GM12864 (cell line): Measurements from ENCODE around the gene JAG1.

ENCODE experiments used
- DNase-seq: peaks from one replicate; pipeline ENCODE4 v3.0.0-alpha.2; 2011; ENCODE audit warnings: low read depth
- H3K4me3 ChIP-seq: 2 replicates; pipeline ENCODE4 v1.5.1; 2011; ENCODE audit warnings: mild to moderate bottlenecking, low read depth, low read length, control low read depth
- TF ChIP-seq, protein P1 (sequence below): IDR thresholded peaks from 2 replicates; pipeline ENCODE4 v1.5.1; 2011; ENCODE audit warnings: low read depth, mild to moderate bottlenecking, moderate library complexity, low read length, control low read depth, inconsistent platforms; ENCODE audit errors: missing control alignments

The JAG1 gene

DNA sequence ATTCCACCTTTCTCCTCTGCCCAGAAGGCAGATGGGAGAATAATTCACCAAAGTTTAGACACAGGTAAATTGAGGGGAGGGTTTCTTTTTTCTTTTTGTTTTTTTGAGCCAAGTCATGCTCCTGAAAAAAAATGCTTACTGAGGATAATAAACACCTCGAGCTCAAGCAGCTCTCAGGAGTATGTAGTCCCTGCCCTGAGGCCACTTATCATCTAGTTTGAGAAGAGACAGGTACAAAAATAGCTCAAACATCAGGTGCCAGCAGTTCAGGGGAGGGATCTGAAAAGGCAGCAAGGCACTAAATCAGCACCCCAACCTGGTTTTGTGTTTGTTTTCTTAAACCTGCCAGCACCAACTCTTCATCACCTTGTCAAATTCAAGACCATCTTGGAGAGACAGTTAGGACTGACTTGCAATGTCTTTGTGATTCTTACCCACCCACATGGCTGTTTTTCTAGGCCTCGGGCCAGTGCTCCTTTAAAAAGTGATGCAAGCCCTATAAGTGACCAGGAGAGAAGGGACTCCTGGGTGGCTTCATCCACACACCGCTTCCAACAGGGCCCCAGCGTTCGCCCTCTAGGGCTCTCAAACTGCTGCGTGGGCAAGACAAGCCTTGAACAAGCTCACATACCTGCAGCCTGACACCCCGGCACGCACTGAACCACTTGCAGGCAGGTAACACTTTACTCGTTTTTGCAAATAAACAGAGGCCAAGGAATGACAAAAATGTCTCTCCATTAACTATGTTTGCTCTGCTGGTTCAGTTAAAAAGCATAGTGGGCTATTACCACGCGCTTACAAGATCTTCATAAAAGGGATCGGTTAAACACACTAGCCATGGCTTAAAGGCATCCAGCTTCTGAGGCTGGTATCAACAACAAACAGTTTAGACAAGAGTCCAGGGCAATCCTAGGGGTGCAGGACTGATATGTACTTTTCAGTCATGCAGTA lies 13.9 kb downstream of the JAG1 start:
- H3K4me3 ChIP-seq: no peak overlapping the region
- no peak for DNase-seq
- TF ChIP-seq, protein P1, sequence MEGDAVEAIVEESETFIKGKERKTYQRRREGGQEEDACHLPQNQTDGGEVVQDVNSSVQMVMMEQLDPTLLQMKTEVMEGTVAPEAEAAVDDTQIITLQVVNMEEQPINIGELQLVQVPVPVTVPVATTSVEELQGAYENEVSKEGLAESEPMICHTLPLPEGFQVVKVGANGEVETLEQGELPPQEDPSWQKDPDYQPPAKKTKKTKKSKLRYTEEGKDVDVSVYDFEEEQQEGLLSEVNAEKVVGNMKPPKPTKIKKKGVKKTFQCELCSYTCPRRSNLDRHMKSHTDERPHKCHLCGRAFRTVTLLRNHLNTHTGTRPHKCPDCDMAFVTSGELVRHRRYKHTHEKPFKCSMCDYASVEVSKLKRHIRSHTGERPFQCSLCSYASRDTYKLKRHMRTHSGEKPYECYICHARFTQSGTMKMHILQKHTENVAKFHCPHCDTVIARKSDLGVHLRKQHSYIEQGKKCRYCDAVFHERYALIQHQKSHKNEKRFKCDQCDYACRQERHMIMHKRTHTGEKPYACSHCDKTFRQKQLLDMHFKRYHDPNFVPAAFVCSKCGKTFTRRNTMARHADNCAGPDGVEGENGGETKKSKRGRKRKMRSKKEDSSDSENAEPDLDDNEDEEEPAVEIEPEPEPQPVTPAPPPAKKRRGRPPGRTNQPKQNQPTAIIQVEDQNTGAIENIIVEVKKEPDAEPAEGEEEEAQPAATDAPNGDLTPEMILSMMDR: no peak

DNA sequence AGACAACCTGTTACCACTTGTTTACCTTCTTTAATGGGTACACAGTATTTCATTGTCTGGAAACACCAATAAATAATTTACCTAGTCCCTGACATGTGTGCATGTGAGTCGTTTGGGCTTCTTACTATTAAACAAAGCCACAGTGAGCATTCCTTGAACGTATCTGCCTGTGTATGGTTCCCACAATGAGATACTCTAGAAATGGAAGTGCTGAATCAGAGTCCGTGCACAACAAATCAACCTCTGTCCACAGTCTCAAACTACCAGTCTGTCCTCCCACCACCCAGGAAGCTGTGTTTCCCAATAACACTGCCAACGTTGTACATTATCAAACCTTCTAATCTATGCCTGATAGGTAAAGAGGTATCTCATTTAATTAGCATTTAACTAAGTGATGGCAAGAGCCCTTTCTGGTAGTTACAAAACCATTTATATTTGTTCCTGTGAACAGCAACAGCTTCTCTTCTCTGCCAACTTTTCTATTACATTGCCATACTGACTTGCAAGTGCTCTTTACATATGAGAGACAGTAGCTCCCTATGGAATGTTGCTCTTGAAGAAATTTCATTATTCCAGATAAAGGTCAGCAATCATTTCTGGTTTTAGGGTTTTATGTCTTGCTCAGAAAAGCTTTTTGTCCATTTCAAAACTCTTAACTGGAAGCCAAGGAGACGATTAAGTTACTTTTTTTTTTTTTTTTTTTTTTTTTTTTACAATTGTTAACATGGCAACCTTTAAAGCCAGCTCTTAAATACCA lies 14.7 kb downstream of the JAG1 start:
- DNase-seq: no peak
- TF ChIP-seq, protein P1: no peak
- no peak overlapping the region for H3K4me3 ChIP-seq

DNA sequence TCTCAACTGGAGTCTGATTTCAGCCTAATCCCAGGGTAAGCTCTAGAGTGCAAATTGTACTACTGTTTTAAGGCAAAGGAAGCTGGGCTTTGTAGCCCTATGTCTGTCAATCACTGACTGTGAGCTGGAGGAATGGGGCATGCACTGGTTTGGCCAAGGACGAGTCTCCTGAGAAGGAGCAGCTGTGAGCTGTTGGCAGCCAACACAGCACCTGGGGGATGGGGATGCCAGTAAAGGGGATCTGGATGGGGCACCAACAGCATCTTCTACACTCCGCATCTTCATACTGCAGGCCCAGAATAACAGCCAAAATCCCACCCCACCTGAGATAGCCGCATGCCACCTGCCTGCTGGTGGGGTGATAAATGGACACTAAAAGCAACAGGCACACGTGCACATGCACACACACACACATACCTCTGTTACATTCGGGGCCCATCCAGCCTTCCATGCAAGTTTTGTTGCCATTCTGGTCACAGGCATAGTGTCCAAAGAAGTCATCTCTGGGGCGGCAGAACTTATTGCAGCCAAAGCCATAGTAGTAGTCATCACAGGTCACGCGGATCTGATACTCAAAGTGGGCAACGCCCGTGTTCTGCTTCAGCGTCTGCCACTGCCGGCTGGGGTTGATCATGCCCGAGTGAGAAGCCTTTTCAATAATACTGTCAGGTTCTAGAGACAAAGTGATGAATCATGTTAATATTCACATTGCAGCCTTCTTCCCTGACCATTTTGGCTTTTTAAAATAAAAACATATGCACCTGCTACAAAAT lies 15.6 kb downstream of the JAG1 start:
- no peak overlapping the region for H3K4me3 ChIP-seq
- TF ChIP-seq, protein P1: no peak

DNA sequence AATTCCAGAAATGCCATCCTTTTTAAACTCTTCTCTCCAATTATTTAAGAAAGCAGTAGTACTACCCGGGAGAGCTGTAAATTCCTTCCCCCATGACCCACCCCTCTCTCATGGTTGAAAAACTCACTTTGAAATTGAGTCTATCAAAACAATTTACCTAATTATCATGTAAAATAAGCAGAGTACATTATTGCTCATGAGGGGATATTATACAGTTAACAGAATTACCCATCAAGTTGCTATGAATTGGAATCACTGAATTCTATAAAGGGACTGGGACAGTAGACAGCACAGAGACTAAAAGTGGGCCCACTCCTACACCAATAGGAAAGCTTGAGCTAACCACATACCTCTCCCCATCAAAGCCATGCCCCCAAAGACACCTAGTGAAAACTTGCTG lies 16.3 kb downstream of the JAG1 start:
- no peak overlapping the region for H3K4me3 ChIP-seq
- DNase-seq: no peak
- TF ChIP-seq, protein P1: no peak

More for the DNA sequence above, 15.6 kb downstream of the JAG1 start:
- no peak for DNase-seq

DNA sequence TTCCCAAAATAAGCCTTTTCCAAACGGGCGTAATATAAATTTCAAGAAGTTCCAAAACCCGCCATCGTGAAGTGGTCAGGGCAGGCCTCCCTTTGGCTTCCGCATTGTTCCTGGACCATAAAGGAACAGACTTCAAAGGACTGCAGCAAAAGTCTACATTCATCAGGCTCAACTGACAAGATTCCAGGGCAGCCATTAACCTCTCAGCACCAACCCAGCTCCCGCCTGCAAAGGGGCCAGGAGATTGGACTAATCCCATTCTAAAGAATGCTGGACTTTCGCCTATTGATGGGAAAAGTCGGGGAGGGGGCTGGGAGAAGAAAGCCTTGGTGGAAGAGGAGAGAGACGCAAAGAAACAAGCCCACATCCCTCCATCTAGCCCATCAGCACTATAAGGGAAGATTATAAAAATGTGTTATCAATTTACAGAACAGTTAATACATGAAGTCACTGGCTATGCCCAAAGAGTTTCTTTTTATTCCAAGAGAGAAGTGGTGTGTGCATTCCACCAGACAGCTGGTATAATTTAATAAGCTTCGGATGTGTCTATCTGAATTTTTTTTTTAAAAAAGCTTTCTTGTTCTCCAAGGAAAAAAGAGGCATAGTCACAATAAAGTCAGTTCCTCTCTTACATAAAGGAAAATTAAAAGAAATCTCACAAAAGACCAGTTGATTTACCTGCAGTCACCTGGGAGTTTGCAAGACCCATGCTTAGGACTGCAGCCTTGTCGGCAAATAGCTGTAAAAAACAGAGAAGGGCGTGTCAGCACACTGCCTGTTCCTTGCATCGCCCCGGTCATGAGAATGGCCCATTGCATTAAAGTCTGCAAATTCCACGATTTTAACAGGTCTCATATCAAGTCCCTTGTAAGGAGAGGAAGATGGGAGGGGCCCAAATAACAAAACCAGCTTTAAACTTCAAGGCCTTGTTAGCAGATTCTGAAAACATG lies 17.8 kb downstream of the JAG1 start:
- DNase-seq: no peak

More for the DNA sequence above, 17.8 kb downstream of the JAG1 start:
- TF ChIP-seq, protein P1: no peak
- H3K4me3 ChIP-seq: no peak overlapping the region
